GM12878 (cell line): Measurements from ENCODE around the gene ARHGEF11.

Experiments
- CBFB ChIP-seq: IDR thresholded peaks from 2 replicates; pipeline ENCODE4 v1.6.1; 2016; ENCODE audit warnings: antibody characterized with exemption, low read depth
- MEF2A ChIP-seq: IDR thresholded peaks from 2 replicates; pipeline ENCODE4 v1.6.1; 2011; ENCODE audit warnings: low read depth, mild to moderate bottlenecking, low read length, moderate library complexity; ENCODE audit not compliant: insufficient read depth
- POLR2A ChIP-seq: IDR thresholded peaks from 2 replicates; pipeline ENCODE4 v1.6.1; 2011; ENCODE audit warnings: low read depth, mild to moderate bottlenecking, low read length
- RCOR1 ChIP-seq: conservative IDR thresholded peaks from 2 replicates; pipeline ENCODE4 v1.6.1; 2012; ENCODE audit warnings: low read depth, low read length, improper control_type of control experiment
- TAF1 ChIP-seq: IDR thresholded peaks from 2 replicates; pipeline ENCODE4 v1.6.1; 2011; ENCODE audit warnings: mild to moderate bottlenecking, low read depth, low read length, borderline replicate concordance
- YY1 ChIP-seq: IDR thresholded peaks from 2 replicates; pipeline ENCODE4 v1.6.1; 2011; ENCODE audit warnings: low read depth, mild to moderate bottlenecking, low read length
- ZNF274 ChIP-seq: IDR thresholded peaks from one replicate; pipeline ENCODE4 v1.8.0; 2011; ENCODE audit not compliant: insufficient read length, insufficient read depth
- TF ChIP-seq, protein P1 (sequence below): IDR thresholded peaks from 2 replicates; pipeline ENCODE4 v1.6.1; 2011; ENCODE audit warnings: low read depth, low read length, improper control_type of control experiment, borderline replicate concordance
- TF ChIP-seq, protein P2 (sequence below): fragments of 450-650 bp; IDR thresholded peaks from 2 replicates; pipeline ENCODE4 v1.6.1; 2017; ENCODE audit warnings: mild to moderate bottlenecking
- TF ChIP-seq, protein P3 (sequence below), 3 experiments: IDR thresholded peaks in 2 of 3; conservative IDR thresholded peaks in 1 of 3; 2 replicates each; pipeline ENCODE4 v1.5.1; 2011; ENCODE audit warnings: low read depth in 3 of 3, low read length in 3 of 3, mild to moderate bottlenecking in 3 of 3, control low read depth in 2 of 3, moderate library complexity in 2 of 3, inconsistent platforms in 1 of 3, mixed read lengths in 1 of 3; ENCODE audit not compliant: control insufficient read depth in 2 of 3, insufficient read depth in 1 of 3; ENCODE audit errors: extremely low read depth in 1 of 3

- TF ChIP-seq, protein P1, sequence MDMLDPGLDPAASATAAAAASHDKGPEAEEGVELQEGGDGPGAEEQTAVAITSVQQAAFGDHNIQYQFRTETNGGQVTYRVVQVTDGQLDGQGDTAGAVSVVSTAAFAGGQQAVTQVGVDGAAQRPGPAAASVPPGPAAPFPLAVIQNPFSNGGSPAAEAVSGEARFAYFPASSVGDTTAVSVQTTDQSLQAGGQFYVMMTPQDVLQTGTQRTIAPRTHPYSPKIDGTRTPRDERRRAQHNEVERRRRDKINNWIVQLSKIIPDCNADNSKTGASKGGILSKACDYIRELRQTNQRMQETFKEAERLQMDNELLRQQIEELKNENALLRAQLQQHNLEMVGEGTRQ: peak; percentile 7; the same call in 1 of the 2 replicates
- TF ChIP-seq ZNF274: no peak
- TF ChIP-seq YY1: no peak
- TF ChIP-seq, protein P2, sequence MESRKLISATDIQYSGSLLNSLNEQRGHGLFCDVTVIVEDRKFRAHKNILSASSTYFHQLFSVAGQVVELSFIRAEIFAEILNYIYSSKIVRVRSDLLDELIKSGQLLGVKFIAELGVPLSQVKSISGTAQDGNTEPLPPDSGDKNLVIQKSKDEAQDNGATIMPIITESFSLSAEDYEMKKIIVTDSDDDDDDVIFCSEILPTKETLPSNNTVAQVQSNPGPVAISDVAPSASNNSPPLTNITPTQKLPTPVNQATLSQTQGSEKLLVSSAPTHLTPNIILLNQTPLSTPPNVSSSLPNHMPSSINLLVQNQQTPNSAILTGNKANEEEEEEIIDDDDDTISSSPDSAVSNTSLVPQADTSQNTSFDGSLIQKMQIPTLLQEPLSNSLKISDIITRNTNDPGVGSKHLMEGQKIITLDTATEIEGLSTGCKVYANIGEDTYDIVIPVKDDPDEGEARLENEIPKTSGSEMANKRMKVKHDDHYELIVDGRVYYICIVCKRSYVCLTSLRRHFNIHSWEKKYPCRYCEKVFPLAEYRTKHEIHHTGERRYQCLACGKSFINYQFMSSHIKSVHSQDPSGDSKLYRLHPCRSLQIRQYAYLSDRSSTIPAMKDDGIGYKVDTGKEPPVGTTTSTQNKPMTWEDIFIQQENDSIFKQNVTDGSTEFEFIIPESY: no peak
- TF ChIP-seq RCOR1: no peak
- TF ChIP-seq TAF1: no peak
- TF ChIP-seq POLR2A: no peak
- TF ChIP-seq CBFB: no peak
- TF ChIP-seq MEF2A: no peak
- TF ChIP-seq, protein P3, sequence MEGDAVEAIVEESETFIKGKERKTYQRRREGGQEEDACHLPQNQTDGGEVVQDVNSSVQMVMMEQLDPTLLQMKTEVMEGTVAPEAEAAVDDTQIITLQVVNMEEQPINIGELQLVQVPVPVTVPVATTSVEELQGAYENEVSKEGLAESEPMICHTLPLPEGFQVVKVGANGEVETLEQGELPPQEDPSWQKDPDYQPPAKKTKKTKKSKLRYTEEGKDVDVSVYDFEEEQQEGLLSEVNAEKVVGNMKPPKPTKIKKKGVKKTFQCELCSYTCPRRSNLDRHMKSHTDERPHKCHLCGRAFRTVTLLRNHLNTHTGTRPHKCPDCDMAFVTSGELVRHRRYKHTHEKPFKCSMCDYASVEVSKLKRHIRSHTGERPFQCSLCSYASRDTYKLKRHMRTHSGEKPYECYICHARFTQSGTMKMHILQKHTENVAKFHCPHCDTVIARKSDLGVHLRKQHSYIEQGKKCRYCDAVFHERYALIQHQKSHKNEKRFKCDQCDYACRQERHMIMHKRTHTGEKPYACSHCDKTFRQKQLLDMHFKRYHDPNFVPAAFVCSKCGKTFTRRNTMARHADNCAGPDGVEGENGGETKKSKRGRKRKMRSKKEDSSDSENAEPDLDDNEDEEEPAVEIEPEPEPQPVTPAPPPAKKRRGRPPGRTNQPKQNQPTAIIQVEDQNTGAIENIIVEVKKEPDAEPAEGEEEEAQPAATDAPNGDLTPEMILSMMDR (IDR thresholded peaks at IDR 0.05 in 2 of 3, conservative IDR thresholded peaks at IDR 0.05 in 1 of 3; ENCODE audit: control insufficient read depth in 2 of 3, extremely low read depth in 1 of 3, insufficient read depth in 1 of 3, low read depth in 3 of 3, low read length in 3 of 3): no peak
These were observed 4.7 kb downstream of the ARHGEF11 start for GRCh38 chr1:157040802-157041201.
